ENCODE measurements around the gene WDFY1. TPM values are rescaled to one million over a fixed set of nuclear protein-coding genes. Genes with fewer than 3 reads are reported as not detected.

Gene WDFY1
- total RNA-seq, 2 experiments from 2014 or later: 41.1 to 41.5 TPM

- DNase-seq: no peak
- TF ChIP-seq, protein P1, sequence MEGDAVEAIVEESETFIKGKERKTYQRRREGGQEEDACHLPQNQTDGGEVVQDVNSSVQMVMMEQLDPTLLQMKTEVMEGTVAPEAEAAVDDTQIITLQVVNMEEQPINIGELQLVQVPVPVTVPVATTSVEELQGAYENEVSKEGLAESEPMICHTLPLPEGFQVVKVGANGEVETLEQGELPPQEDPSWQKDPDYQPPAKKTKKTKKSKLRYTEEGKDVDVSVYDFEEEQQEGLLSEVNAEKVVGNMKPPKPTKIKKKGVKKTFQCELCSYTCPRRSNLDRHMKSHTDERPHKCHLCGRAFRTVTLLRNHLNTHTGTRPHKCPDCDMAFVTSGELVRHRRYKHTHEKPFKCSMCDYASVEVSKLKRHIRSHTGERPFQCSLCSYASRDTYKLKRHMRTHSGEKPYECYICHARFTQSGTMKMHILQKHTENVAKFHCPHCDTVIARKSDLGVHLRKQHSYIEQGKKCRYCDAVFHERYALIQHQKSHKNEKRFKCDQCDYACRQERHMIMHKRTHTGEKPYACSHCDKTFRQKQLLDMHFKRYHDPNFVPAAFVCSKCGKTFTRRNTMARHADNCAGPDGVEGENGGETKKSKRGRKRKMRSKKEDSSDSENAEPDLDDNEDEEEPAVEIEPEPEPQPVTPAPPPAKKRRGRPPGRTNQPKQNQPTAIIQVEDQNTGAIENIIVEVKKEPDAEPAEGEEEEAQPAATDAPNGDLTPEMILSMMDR (IDR thresholded peaks at IDR 0.05): no peak
- Histone ChIP-seq H3K36me3 (ENCODE audit: insufficient read depth, low read length) (peaks cover 46% of the 10 kb centered on the region), H3K27me3 (ENCODE audit: control insufficient read depth in 1 of 2, insufficient read depth in 2 of 2, low read length in 2 of 2) (no peaks in the 10 kb centered on the region), H3K27ac (ENCODE audit: low read depth in 1 of 2, low read length in 2 of 2) (no peak overlapping the region), H3K4me1 (ENCODE audit: insufficient read depth, low read length) (peaks cover 2% of the 10 kb centered on the region), H3K9me3 (ENCODE audit: control insufficient read depth in 1 of 2, insufficient read depth in 1 of 2, low read length in 2 of 2) (no peaks in the 10 kb centered on the region), H3K4me3 (ENCODE audit: low read length) (no peak overlapping the region)
- intact Hi-C loops (cut with DNase I, micrococcal nuclease): no loop called here
- Mint-ChIP-seq H3K4me3 (no peak overlapping the region), H3K27ac (no peak overlapping the region), H3K36me3 (ENCODE audit: low read depth) (peaks cover 77% of the 10 kb centered on the region), H3K27me3 (no peaks in the 10 kb centered on the region), H3K4me1 (ENCODE audit: low read depth) (no peaks in the 10 kb centered on the region), H3K9me3 (no peaks in the 10 kb centered on the region)
- no peak for ATAC-seq (ENCODE audit: poor library complexity)
- CTCF ChIA-PET: no interaction called here
- POLR2A ChIA-PET: interaction anchor here (0.6 kb wide), 1 partner anchor 120 kb away, joined by 3 read pairs; no protein-coding TSS in a partner anchor
Observed at GRCh38 chr2:223894009-223894408, 51.1 kb downstream of the WDFY1 start.

DNA sequence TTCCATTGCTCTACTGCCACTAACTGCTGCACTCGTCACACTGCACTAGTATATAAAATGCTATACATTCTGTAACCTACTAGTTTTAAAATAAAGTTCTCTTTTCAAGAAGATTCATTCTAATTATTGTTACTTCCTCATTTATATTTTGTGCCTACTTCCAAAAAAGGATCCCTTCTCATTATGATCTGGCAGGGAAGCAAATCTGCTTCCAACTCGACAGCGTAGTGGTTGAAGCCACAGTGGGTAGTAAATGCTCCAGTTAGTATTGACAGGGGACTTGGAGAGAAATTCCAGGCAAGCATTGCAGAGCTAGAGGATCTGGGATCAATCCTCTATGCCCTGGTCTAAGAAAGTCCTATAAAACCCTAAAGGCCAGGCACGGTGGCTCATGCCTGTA, 54.4 kb downstream of the WDFY1 start:
- TF ChIP-seq, protein P1 (IDR thresholded peaks at IDR 0.05): no peak
- Histone ChIP-seq H3K27ac (ENCODE audit: low read depth in 1 of 2, low read length in 2 of 2) (no peak overlapping the region), H3K4me1 (ENCODE audit: insufficient read depth, low read length) (no peaks in the 10 kb centered on the region), H3K36me3 (ENCODE audit: insufficient read depth, low read length) (peaks cover 36% of the 10 kb centered on the region), H3K4me3 (ENCODE audit: low read length) (no peak overlapping the region), H3K9me3 (ENCODE audit: control insufficient read depth in 1 of 2, insufficient read depth in 1 of 2, low read length in 2 of 2) (no peaks in the 10 kb centered on the region), H3K27me3 (ENCODE audit: control insufficient read depth in 1 of 2, insufficient read depth in 2 of 2, low read length in 2 of 2) (no peaks in the 10 kb centered on the region)
- no peaks in the 10 kb centered on the region for H3K9me3 Mint-ChIP-seq
- POLR2A ChIA-PET: no interaction called here
- CTCF ChIA-PET: interaction anchor here (0.6 kb wide), 1 partner anchor 20 kb away, joined by 3 read pairs; no protein-coding TSS in a partner anchor
- ATAC-seq (ENCODE audit: poor library complexity): no peak
- H3K27me3 Mint-ChIP-seq: no peaks in the 10 kb centered on the region
- H3K4me3 Mint-ChIP-seq: no peak overlapping the region
- H3K27ac Mint-ChIP-seq: no peak overlapping the region
- intact Hi-C loops (cut with DNase I, micrococcal nuclease): no loop called here
- DNase-seq: no peak
- no peaks in the 10 kb centered on the region for H3K4me1 Mint-ChIP-seq (ENCODE audit: low read depth)
- H3K36me3 Mint-ChIP-seq (ENCODE audit: low read depth): peaks cover 72% of the 10 kb centered on the region

DNA sequence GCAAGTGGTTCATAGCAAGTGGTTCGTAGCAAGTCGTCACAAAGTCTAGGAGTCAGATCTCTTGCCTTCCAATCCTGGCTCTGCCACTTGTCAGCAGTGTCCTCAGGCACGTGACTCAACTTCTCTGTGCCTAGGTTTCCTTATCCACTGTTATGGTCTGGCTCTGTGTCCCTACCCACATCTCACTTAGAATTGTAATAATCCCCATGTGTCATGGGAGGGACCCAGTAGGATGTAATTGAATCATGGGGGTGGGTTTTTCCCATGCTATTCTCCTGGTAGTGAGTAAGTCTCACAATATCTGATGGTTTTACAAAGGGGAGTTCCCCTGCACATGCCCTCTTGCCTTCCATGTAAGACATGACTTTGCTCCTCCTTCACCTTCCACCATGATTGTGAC, 55.9 kb downstream of the WDFY1 start:
- Mint-ChIP-seq H3K36me3 (ENCODE audit: low read depth) (peaks cover 74% of the 10 kb centered on the region), H3K4me3 (no peak overlapping the region), H3K4me1 (ENCODE audit: low read depth) (no peaks in the 10 kb centered on the region), H3K27me3 (no peaks in the 10 kb centered on the region), H3K27ac (no peak overlapping the region), H3K9me3 (no peaks in the 10 kb centered on the region)
- ATAC-seq (ENCODE audit: poor library complexity): no peak
- Histone ChIP-seq H3K36me3 (ENCODE audit: insufficient read depth, low read length) (peaks cover 37% of the 10 kb centered on the region), H3K4me3 (ENCODE audit: low read length) (no peak overlapping the region), H3K9me3 (ENCODE audit: control insufficient read depth in 1 of 2, insufficient read depth in 1 of 2, low read length in 2 of 2) (no peaks in the 10 kb centered on the region), H3K4me1 (ENCODE audit: insufficient read depth, low read length) (no peaks in the 10 kb centered on the region), H3K27me3 (ENCODE audit: control insufficient read depth in 1 of 2, insufficient read depth in 2 of 2, low read length in 2 of 2) (no peaks in the 10 kb centered on the region), H3K27ac (ENCODE audit: low read depth in 1 of 2, low read length in 2 of 2) (no peak overlapping the region)
- CTCF ChIA-PET: no interaction called here
- peak in 2 of 14 experiments; percentile 21 to 50 for DNase-seq
- TF ChIP-seq, protein P1 (IDR thresholded peaks at IDR 0.05): no peak
- intact Hi-C loops (cut with DNase I, micrococcal nuclease): no loop called here
- POLR2A ChIA-PET: no interaction called here

Data from CD4-positive, alpha-beta T cell (primary cell).